Measurements from ENCODE around the gene M1AP. TPM values are rescaled to one million over a fixed set of nuclear protein-coding genes. Genes with fewer than 3 reads are reported as not detected.

The M1AP gene
- total RNA-seq, 1 donor from 2014 or later, result 0.75 TPM

DNA sequence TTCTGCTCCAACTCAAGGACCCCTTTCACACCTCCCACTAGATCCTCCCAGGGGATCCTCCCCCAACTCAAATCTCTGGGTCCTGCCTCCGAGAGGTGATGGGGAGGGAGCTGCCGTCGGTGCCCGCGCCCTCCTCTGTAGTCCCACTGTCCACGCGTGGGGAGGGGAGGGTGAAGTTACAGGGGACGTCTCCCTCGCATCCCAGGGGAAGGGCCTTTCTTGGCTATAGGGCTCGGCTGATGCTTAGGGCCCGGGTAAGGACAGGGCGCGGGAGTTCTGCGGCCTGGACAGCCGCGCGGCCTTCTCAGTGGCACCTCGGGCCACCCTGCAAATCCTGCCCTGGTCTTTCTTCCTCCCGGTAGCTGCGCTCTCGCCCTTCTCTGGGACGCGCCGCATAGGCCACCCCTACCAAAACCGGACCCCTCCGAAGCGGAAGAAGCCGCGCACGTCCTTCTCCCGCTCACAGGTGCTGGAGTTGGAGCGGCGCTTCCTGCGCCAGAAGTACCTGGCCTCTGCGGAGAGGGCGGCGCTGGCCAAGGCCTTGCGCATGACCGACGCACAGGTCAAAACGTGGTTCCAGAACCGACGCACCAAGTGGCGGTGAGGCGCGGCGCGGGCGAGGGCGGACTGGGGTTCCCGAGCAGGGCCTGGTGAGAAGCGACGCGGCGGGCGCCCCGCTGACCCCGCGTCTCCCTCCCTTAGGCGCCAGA, 132.7 kb downstream of the M1AP start:
- Histone ChIP-seq H3K4me3 (peak overlapping the region; percentile 32), H3K4me1 (peaks cover 21% of the 10 kb centered on the region), H4K20me1 (ENCODE audit: low read depth) (peaks cover 26% of the 10 kb centered on the region), H3F3A (ENCODE audit: low read depth) (peaks cover 34% of the 10 kb centered on the region), H3K36me3 (no peaks in the 10 kb centered on the region), H3K9ac (no peak overlapping the region), H3K27ac (no peak overlapping the region), H3K79me2 (ENCODE audit: low read depth) (no peaks in the 10 kb centered on the region), H2AFZ (replicated peaks) (peak overlapping the region; percentile 74), H3K9me3 (ENCODE audit: low read depth) (no peaks in the 10 kb centered on the region), H3K4me2 (peak overlapping the region; percentile 69), H3K27me3 (peaks cover 100% of the 10 kb centered on the region)
- H3K27ac Mint-ChIP-seq, result no peak overlapping the region
- peaks cover 10% of the 10 kb centered on the region for H3K9me3 Mint-ChIP-seq
- TF ChIP-seq EZH2 (IDR thresholded peaks at IDR 0.05) (peak; percentile 95), EZH2phosphoT487 (IDR thresholded peaks at IDR 0.05) (peak; percentile 96)
- TF ChIP-seq, protein P1, sequence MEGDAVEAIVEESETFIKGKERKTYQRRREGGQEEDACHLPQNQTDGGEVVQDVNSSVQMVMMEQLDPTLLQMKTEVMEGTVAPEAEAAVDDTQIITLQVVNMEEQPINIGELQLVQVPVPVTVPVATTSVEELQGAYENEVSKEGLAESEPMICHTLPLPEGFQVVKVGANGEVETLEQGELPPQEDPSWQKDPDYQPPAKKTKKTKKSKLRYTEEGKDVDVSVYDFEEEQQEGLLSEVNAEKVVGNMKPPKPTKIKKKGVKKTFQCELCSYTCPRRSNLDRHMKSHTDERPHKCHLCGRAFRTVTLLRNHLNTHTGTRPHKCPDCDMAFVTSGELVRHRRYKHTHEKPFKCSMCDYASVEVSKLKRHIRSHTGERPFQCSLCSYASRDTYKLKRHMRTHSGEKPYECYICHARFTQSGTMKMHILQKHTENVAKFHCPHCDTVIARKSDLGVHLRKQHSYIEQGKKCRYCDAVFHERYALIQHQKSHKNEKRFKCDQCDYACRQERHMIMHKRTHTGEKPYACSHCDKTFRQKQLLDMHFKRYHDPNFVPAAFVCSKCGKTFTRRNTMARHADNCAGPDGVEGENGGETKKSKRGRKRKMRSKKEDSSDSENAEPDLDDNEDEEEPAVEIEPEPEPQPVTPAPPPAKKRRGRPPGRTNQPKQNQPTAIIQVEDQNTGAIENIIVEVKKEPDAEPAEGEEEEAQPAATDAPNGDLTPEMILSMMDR (IDR thresholded peaks at IDR 0.05), result no peak
- H3K4me1 Mint-ChIP-seq, result peaks cover 19% of the 10 kb centered on the region
- peak overlapping the region; percentile 70 for H3K4me3 Mint-ChIP-seq
- H3K36me3 Mint-ChIP-seq, result peaks cover 5% of the 10 kb centered on the region
- peaks cover 81% of the 10 kb centered on the region for H3K27me3 Mint-ChIP-seq (ENCODE audit: insufficient read depth, low read depth)
- peak; percentile 55 for DNase-seq (ENCODE audit: low spot score)

DNA sequence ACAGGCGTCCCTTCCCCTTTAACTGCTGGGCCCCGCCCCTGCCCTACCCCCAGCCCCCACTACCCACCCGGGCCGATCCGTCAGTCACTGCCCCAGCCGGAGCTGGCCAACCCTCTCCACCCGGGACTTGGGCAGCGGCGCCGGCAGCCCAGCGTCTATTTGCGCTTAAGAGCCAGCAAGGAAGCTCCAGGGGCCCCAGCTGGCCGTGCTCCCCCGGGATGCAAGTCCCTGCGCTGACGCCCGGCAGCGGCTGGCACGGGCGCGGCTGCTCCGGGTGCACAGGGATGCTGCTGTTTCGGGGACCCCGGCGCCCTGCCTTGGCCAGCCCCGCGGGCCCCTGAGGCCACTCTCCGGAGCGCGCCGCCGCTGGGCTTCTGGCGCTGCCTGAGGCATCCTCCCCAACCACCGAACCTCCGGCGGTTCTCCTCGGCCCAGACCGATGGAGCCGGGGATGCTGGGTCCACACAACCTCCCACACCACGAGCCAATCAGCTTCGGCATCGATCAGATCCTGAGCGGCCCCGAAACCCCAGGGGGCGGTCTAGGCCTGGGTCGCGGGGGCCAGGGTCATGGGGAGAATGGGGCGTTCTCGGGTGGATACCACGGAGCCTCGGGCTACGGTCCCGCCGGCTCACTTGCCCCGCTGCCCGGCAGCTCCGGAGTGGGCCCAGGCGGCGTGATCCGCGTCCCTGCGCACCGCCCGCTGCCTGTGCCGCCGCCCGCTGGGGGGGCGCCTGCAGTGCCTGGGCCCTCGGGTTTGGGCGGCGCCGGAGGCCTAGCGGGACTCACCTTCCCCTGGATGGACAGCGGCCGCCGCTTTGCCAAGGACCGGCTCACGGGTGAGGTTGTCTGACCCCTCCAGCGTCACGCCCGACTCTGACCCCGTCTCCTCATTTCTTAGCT, 133.5 kb downstream of the M1AP start, which contains the start of gene TLX2:
Gene TLX2, plus strand, starts transcription at position 83 of the 903 bp plus-strand sequence. Its CDS starts 357 bp downstream, at position 440.
- no peak within 1 kb of the TSS for H3K27ac ChIP-seq
- H3K27ac Mint-ChIP-seq, result no peak within 1 kb of the TSS
- H2AFZ ChIP-seq (replicated peaks), result no peak within 1 kb of the TSS
- H3K36me3 Mint-ChIP-seq, result peaks cover 5% of the 10 kb centered on the region
- peaks cover 19% of the 10 kb centered on the region for H3K4me1 Mint-ChIP-seq
- peak within 1 kb of the TSS; percentile 32 for H3K4me3 ChIP-seq
- H3K79me2 ChIP-seq (ENCODE audit: low read depth), result no peaks in the 10 kb centered on the region
- TF ChIP-seq EZH2phosphoT487 (IDR thresholded peaks at IDR 0.05) (peak; percentile 88), EZH2 (IDR thresholded peaks at IDR 0.05) (peak; percentile 85)
- TF ChIP-seq, protein P1 (IDR thresholded peaks at IDR 0.05), result no peak
- no peaks in the 10 kb centered on the region for H3K9me3 ChIP-seq (ENCODE audit: low read depth)
- H3K36me3 ChIP-seq, result no peaks in the 10 kb centered on the region
- H3K27me3 ChIP-seq, result peaks cover 100% of the 10 kb centered on the region
- peaks cover 41% of the 10 kb centered on the region for H3F3A ChIP-seq (ENCODE audit: low read depth)
- peaks cover 26% of the 10 kb centered on the region for H4K20me1 ChIP-seq (ENCODE audit: low read depth)
- no peak within 1 kb of the TSS for H3K9ac ChIP-seq
- peak within 1 kb of the TSS; percentile 73 for H3K4me2 ChIP-seq
- H3K4me1 ChIP-seq, result peaks cover 21% of the 10 kb centered on the region
- peak; percentile 66 for DNase-seq (ENCODE audit: low spot score)
- H3K27me3 Mint-ChIP-seq (ENCODE audit: insufficient read depth, low read depth), result peaks cover 79% of the 10 kb centered on the region
- peaks cover 10% of the 10 kb centered on the region for H3K9me3 Mint-ChIP-seq
- H3K4me3 Mint-ChIP-seq, result peak within 1 kb of the TSS; percentile 70

DNA sequence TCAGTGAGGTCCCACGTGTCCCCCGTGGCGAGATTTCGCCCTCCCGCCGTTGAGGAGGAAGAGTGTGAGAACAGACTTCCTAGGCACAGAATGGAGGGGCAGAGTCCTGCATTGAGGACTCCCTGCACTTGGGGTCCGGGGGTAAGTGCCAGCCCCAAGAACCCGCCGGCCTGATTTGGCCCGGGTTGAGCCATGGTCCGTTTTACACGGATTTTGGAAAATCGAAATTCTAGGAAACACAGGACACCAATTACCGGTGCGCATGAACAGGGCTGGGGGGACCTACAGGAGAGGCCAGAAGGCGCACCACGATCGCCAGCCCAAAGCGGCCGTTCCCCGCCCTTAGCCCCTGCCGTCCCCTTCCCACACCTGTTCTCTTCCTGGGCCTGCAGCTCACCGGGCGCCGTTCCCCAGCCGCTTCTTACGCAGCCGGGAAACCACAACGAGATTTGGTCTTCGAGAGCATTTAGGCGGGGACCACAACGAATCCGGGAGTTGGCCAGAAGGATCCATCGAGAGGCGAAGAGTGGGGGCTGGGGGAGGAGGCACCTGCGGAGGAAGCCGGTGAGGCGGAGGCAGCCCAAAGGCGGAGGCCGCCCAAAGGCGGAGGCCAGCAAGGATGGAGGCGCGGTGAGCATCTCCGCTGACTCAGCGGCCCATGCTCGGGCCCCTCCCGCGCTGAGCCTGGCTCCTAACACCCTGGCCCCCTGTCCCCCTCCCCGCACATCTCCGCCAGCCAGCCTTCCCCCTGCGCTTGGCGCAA, 134.3 kb downstream of the M1AP start:
- peak; percentile 74 for TF ChIP-seq EZH2 (IDR thresholded peaks at IDR 0.05)
- TF ChIP-seq, protein P1 (IDR thresholded peaks at IDR 0.05), result no peak
- TF ChIP-seq EZH2phosphoT487 (IDR thresholded peaks at IDR 0.05), result peak; percentile 11
- Mint-ChIP-seq H3K4me1 (peaks cover 19% of the 10 kb centered on the region), H3K27me3 (ENCODE audit: insufficient read depth, low read depth) (peaks cover 74% of the 10 kb centered on the region), H3K36me3 (peaks cover 5% of the 10 kb centered on the region), H3K9me3 (peaks cover 10% of the 10 kb centered on the region), H3K27ac (no peak overlapping the region), H3K4me3 (peak overlapping the region; percentile 53)
- Histone ChIP-seq H3K9ac (no peak overlapping the region), H3K4me3 (peak overlapping the region; percentile 32), H3K27me3 (peaks cover 100% of the 10 kb centered on the region), H3K9me3 (ENCODE audit: low read depth) (no peaks in the 10 kb centered on the region), H3K27ac (no peak overlapping the region), H2AFZ (replicated peaks) (no peak overlapping the region), H3K4me2 (peak overlapping the region; percentile 73), H4K20me1 (ENCODE audit: low read depth) (peaks cover 26% of the 10 kb centered on the region), H3K36me3 (no peaks in the 10 kb centered on the region), H3K4me1 (peaks cover 21% of the 10 kb centered on the region), H3F3A (ENCODE audit: low read depth) (peaks cover 48% of the 10 kb centered on the region), H3K79me2 (ENCODE audit: low read depth) (no peaks in the 10 kb centered on the region)
- DNase-seq (ENCODE audit: low spot score), result peak; percentile 54

Data from neural progenitor cell (in vitro differentiated cells).